Measurements from ENCODE around the gene TBC1D3B.
"Not testable (repeated sequence)": the region's sequence is repeated elsewhere in the genome, so short reads cannot be mapped to it uniquely, and the experiment has no call there.

The TBC1D3B gene

DNA sequence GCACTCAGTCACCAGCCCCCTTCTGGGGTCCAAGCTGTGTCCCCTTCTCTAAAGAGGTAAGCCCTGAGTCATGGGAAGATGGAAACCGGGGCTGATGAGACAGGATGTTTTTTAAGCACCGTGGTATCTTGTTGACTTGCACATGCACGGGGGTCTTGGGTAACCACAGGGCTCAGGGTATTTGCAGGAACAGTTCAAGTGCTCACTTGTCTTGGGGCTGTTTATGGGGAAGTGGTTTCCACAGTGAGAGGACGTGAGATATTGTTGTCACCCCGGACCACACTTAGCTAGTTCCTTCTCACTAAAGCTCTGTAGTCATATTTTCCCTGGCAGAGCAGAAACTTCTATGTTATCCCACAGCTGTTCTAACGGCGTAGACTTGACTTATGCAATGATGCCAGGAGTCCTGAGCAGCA, 12.5 kb upstream of the TBC1D3B start:
- H3K27me3 ChIP-seq = peaks cover 0 to 20% of the 10 kb centered on the region in 2 donors
- intact Hi-C loops (cut with DNase I; ENCODE audit: low total_unique reads) = no loop called here
- no peaks in the 10 kb centered on the region for H3K9me3 ChIP-seq
- no peak overlapping the region for H3K4me3 ChIP-seq
- H3K36me3 ChIP-seq = no peaks in the 10 kb centered on the region
- peaks cover 0 to 3% (median 0%) of the 10 kb centered on the region in 4 donors for H3K4me1 ChIP-seq
- H3K27ac ChIP-seq = no peak overlapping the region
- peak in 1 of 2 donors; percentile 45 for DNase-seq
- TF ChIP-seq, protein P1, sequence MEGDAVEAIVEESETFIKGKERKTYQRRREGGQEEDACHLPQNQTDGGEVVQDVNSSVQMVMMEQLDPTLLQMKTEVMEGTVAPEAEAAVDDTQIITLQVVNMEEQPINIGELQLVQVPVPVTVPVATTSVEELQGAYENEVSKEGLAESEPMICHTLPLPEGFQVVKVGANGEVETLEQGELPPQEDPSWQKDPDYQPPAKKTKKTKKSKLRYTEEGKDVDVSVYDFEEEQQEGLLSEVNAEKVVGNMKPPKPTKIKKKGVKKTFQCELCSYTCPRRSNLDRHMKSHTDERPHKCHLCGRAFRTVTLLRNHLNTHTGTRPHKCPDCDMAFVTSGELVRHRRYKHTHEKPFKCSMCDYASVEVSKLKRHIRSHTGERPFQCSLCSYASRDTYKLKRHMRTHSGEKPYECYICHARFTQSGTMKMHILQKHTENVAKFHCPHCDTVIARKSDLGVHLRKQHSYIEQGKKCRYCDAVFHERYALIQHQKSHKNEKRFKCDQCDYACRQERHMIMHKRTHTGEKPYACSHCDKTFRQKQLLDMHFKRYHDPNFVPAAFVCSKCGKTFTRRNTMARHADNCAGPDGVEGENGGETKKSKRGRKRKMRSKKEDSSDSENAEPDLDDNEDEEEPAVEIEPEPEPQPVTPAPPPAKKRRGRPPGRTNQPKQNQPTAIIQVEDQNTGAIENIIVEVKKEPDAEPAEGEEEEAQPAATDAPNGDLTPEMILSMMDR (IDR thresholded peaks at IDR 0.05) = no peak

DNA sequence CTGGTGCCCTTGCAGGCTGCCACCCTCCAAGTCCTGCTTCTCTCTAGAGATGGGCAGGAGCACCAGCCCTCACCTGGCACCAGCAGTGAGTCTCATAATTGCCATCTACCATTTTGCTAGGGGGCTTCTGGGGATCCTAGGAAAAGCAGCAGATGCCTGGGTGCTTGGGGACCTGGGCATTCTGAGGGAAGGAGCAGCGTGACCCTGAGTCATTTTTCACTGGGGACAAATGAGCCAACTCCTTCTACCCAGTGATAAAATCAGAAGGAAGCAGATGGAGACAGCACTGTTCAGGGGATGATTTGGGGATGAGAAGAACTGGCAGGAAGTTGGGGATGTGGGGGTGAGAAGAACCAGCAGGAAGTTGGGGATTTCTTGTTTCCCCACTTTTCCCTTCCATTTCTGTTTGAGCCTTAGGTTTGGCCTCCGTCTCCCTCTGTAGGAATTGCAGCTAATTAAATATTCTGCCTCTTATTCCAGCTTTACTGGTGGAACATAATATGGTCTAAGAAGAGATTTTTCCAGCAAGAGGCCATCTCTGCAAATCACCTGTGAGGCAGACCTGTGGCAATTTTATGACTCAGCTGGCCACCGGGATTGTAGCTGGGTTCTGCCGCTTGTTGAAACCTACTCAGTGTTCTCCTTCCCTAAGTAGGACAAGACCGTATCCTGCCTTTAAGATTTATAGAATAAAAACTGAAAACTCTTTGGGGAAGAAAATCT, 11.7 kb upstream of the TBC1D3B start:
- H3K4me1 ChIP-seq = peaks cover 0 to 11% (median 2%) of the 10 kb centered on the region in 4 donors

DNA sequence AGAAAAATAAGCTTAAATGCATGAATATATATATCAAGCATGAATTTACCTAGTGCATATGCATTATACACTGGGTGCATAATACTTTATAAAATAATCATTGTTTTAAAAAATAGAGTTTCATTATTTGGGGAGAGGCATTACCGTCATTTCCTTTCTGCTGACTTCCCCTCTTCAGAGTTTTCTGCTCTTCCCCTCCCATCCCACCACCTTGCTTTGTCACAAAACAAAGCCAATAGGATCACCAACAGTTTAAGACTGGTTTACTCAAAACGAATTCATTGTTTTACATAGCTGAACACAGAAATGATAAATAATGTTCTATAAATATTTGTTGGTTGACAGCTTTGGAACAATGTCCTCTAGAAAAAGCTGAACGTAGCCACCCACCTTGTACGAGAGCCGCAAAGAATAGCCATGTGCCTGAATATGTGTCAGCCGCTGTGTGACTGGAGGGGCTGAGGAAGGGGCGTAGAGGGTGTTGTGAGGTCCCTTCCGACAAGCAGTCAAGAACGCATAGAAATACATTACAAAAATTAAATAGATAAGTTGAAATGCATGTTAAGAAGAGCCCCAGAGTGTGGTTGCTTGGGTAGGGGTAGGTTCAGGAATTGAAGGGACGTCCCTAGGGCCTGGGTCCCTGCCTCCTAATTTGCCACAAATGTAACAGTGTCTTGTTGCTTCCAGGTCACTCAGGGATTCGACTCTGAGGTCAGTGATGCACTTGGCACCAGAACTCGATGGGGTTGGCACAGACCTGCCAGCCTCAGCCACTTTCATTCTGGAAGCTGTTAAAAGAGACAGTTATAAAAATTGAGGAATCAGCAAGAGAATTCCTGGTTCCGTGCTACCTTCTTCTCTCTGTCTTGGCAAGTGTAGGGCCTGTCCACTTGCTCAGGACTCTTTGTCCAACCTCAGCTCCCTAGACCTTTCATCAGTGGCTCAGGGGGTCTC, 10.7 kb upstream of the TBC1D3B start:
- H3K27ac ChIP-seq; H3K9me3 ChIP-seq; DNase-seq; H3K4me3 ChIP-seq; intact Hi-C loops (cut with DNase I; ENCODE audit: low total_unique reads); H3K36me3 ChIP-seq: not testable (repeated sequence)
- Histone ChIP-seq H3K4me1 (peaks cover 0 to 21% (median 9%) of the 10 kb centered on the region in 4 donors), H3K27me3 (peaks cover 0 to 39% of the 10 kb centered on the region in 2 donors)

More for the DNA sequence above, 11.7 kb upstream of the TBC1D3B start:
- H3K27ac ChIP-seq; intact Hi-C loops (cut with DNase I; ENCODE audit: low total_unique reads); H3K36me3 ChIP-seq; H3K4me3 ChIP-seq; DNase-seq; H3K9me3 ChIP-seq: not testable (repeated sequence)
- peaks cover 0 to 28% of the 10 kb centered on the region in 2 donors for H3K27me3 ChIP-seq

DNA sequence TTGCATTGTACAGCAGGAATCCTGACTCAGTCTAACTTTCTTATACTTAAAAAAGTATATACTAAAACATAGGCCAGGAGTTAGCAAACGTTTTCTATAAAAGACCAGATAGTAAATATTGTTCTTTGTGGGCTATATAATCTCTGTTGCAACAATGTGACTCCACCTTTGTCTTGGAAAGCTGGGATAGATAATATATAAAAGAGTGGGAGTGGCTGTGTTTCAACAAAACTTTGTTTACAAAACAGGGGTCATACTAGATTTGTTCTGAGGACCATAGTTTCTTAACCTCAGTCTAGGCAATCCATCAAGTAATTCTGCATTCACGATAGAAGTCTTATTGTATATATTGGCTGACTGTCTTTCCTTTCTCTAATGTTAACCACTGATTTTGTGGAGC, 9.0 kb upstream of the TBC1D3B start:
- Histone ChIP-seq H3K9me3 (no peaks in the 10 kb centered on the region), H3K4me3 (no peak overlapping the region), H3K27me3 (peaks cover 0 to 50% of the 10 kb centered on the region in 2 donors), H3K4me1 (peaks cover 0 to 22% (median 9%) of the 10 kb centered on the region in 4 donors), H3K36me3 (no peaks in the 10 kb centered on the region), H3K27ac (no peak overlapping the region)
- TF ChIP-seq, protein P1 (IDR thresholded peaks at IDR 0.05) = no peak
- intact Hi-C loops (cut with DNase I; ENCODE audit: low total_unique reads) = no loop called here
- DNase-seq = no peak

DNA sequence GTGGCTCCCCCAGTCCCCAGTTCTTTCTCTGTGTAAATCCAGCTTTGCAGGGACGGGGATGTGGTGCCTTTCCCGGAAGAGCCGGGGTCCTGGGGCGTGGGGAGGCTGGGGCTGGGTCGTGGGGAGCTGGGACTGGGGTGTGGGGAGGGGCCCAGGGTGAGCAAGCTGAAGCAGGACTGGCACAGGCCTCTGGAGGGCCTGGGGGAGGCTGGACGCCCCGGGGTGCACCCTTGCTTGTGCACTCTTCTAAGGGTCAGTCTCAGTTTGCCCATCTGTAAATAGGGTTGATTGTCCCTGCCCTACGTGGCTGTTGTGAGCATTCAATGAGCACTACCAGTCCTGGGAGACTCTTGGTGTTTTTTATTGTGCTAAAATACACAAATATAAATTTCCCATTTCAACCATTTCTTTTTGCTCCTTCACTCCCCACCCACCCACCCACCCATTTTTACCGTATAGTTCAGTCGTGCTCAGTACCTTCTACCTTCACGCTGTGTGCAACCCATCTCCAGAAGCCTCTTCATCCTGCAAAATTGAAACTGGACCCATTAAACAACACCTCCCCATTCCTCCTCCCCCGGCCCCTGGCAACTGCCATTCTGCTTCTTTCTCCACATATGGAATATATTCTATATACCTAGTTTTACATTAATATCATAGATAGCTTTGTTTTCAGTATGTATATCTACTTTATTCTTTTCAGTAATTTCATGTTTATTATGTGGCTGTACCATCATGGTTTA, 7.8 kb upstream of the TBC1D3B start:
- peaks cover 0 to 50% of the 10 kb centered on the region in 2 donors for H3K27me3 ChIP-seq
- no peaks in the 10 kb centered on the region for H3K9me3 ChIP-seq
- H3K36me3 ChIP-seq = no peaks in the 10 kb centered on the region
- H3K4me1 ChIP-seq = peaks cover 0 to 22% (median 9%) of the 10 kb centered on the region in 4 donors
- intact Hi-C loops (cut with DNase I; ENCODE audit: low total_unique reads) = no loop called here
- H3K27ac ChIP-seq = no peak overlapping the region
- TF ChIP-seq, protein P1 (IDR thresholded peaks at IDR 0.05) = no peak
- DNase-seq = no peak
- H3K4me3 ChIP-seq = peak overlapping the region in 1 of 2 donors; percentile 50
